ENCODE results near the gene MME. TPM values are rescaled to one million over a fixed set of nuclear protein-coding genes. Genes with fewer than 3 reads are reported as not detected.

The MME gene
- total and polyA plus RNA-seq, 2 of the 4 experiments (the other 2 are of a cell fraction), result 11.7 to 22.8 TPM

GRCh38 chr3:155070316-155070715 lies 9.8 kb upstream of the MME start:
- Histone ChIP-seq H4K5ac (ENCODE audit: low read depth, low read length) (peak overlapping the region; percentile 83; the same call in 1 of the 2 replicates), H2AK5ac (ENCODE audit: low read depth, low read length) (no peak overlapping the region), H4K91ac (ENCODE audit: insufficient read depth, low read depth, low read length) (peak overlapping the region; percentile 63), H2AK9ac (replicated peaks; ENCODE audit: low read depth, low read length, poor library complexity) (no peak overlapping the region), H3K4me1 (ENCODE audit: control insufficient read depth, insufficient read depth, low read length) (peaks cover 11% of the 10 kb centered on the region), H2BK20ac (ENCODE audit: low read depth, low read length) (peak overlapping the region; percentile 96; the same call in 1 of the 2 replicates), H3K4me2 (ENCODE audit: low read depth, low read length) (peak overlapping the region; percentile 61; the same call in 1 of the 2 replicates), H3K36me3 (ENCODE audit: control insufficient read depth, insufficient read depth, low read length) (no peaks in the 10 kb centered on the region), H2BK5ac (ENCODE audit: low read depth, low read length, poor library complexity, severe bottlenecking) (peak overlapping the region; percentile 93), H3K14ac (replicated peaks; ENCODE audit: low read depth, low read length) (peak overlapping the region; percentile 48; the same call in 1 of the 2 replicates), H4K20me1 (ENCODE audit: insufficient read depth, low read length) (no peaks in the 10 kb centered on the region), H3K27ac (ENCODE audit: insufficient read depth, low read length) (peak overlapping the region; percentile 20; the same call in 1 of the 2 replicates), H3K56ac (ENCODE audit: extremely low read depth, insufficient read depth, low read length) (peak overlapping the region; percentile 62; the same call in 1 of the 2 replicates), H3K9ac (ENCODE audit: low read depth, low read length) (no peak overlapping the region), H3K27me3 (ENCODE audit: control insufficient read depth, insufficient read depth, low read length) (no peaks in the 10 kb centered on the region), H3K4ac (ENCODE audit: low read depth, low read length) (peak overlapping the region; percentile 92; the same call in 1 of the 2 replicates), H2BK120ac (ENCODE audit: low read depth, low read length) (peak overlapping the region; percentile 97), H2BK15ac (ENCODE audit: low read depth, low read length) (peak overlapping the region; percentile 40; the same call in 1 of the 3 replicates), H3K4me3 (ENCODE audit: insufficient read depth, low read depth, low read length) (no peak overlapping the region), H3K9me1 (ENCODE audit: insufficient read depth, low read length) (peaks cover 6% of the 10 kb centered on the region), H3K9me3 (ENCODE audit: control insufficient read depth, insufficient read depth, low read length) (no peaks in the 10 kb centered on the region), H3K79me1 (ENCODE audit: low read depth in 1 of 2, low read length in 2 of 2) (no peaks in the 10 kb centered on the region), H3K18ac (ENCODE audit: low read depth, low read length) (peak overlapping the region; percentile 78; the same call in 1 of the 2 replicates), H4K8ac (ENCODE audit: low read depth in 2 of 2, low read length in 2 of 2) (peak overlapping the region; percentile 11 to 80; a peak in 3 of 4 replicates), H3K23ac (ENCODE audit: low read depth, low read length) (peak overlapping the region; percentile 4; the same call in 1 of the 2 replicates), H2AFZ (replicated peaks; ENCODE audit: low read length, poor library complexity) (no peak overlapping the region)
- TF ChIP-seq, protein P1, sequence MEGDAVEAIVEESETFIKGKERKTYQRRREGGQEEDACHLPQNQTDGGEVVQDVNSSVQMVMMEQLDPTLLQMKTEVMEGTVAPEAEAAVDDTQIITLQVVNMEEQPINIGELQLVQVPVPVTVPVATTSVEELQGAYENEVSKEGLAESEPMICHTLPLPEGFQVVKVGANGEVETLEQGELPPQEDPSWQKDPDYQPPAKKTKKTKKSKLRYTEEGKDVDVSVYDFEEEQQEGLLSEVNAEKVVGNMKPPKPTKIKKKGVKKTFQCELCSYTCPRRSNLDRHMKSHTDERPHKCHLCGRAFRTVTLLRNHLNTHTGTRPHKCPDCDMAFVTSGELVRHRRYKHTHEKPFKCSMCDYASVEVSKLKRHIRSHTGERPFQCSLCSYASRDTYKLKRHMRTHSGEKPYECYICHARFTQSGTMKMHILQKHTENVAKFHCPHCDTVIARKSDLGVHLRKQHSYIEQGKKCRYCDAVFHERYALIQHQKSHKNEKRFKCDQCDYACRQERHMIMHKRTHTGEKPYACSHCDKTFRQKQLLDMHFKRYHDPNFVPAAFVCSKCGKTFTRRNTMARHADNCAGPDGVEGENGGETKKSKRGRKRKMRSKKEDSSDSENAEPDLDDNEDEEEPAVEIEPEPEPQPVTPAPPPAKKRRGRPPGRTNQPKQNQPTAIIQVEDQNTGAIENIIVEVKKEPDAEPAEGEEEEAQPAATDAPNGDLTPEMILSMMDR (conservative IDR thresholded peaks at IDR 0.05; ENCODE audit: low read depth, low read length), result no peak
- no peak for TF ChIP-seq CHD1 (IDR thresholded peaks at IDR 0.05; ENCODE audit: low read depth, low read length)
- TF ChIP-seq NFE2L2 (IDR thresholded peaks at IDR 0.05; ENCODE audit: low read depth, low read length), result no peak
- no peak for TF ChIP-seq SMC3 (IDR thresholded peaks at IDR 0.05; ENCODE audit: low read depth, low read length)
- no peak for TF ChIP-seq MAFK (IDR thresholded peaks at IDR 0.05; ENCODE audit: low read depth, low read length)
- TF ChIP-seq MXI1 (IDR thresholded peaks at IDR 0.05; ENCODE audit: borderline replicate concordance, low read depth, low read length), result no peak
- no peak for TF ChIP-seq RFX5 (IDR thresholded peaks at IDR 0.05; ENCODE audit: low read depth, low read length)
- TF ChIP-seq POLR2A (IDR thresholded peaks at IDR 0.05; ENCODE audit: low read depth, low read length), result no peak
- no peak for TF ChIP-seq BHLHE40 (IDR thresholded peaks at IDR 0.05; ENCODE audit: low read depth, low read length)
- no peak for TF ChIP-seq MAZ (IDR thresholded peaks at IDR 0.05; ENCODE audit: borderline replicate concordance, low read depth, low read length)
- TF ChIP-seq, protein P2, sequence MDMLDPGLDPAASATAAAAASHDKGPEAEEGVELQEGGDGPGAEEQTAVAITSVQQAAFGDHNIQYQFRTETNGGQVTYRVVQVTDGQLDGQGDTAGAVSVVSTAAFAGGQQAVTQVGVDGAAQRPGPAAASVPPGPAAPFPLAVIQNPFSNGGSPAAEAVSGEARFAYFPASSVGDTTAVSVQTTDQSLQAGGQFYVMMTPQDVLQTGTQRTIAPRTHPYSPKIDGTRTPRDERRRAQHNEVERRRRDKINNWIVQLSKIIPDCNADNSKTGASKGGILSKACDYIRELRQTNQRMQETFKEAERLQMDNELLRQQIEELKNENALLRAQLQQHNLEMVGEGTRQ (IDR thresholded peaks at IDR 0.05; ENCODE audit: low read depth, low read length), result no peak
- TF ChIP-seq CEBPB (IDR thresholded peaks at IDR 0.05; ENCODE audit: low read depth, low read length), result no peak
- ATAC-seq (ENCODE audit: low read depth) (no peak), DNase-seq (peak; percentile 45)
- CTCF ChIA-PET, result no interaction called here
- no CpG with 5 or more reads among the region's 2 CpGs for WGBS, 2 experiments (ENCODE audit: extremely low coverage in 2 of 2, insufficient read length in 1 of 2)
- no TSS peak for BruUV-seq (replicated peaks)
- dilution Hi-C loops (cut with HindIII; ENCODE audit: low sequenced_read_pairs, unreplicated experiment), result no loop called here
- POLR2A ChIA-PET (ENCODE audit: unreplicated experiment), result no interaction called here
- in situ Hi-C loops (cut with MboI; ENCODE audit: low sequenced_read_pairs), result loop anchor here (10.0 kb wide), 1 partner anchor 186 kb away; no protein-coding TSS in a partner anchor
- intact Hi-C loops (cut with micrococcal nuclease), result loop anchor here (5.0 kb wide), 2 partner anchors 98 to 183 kb away; no protein-coding TSS in a partner anchor
